Transverse colon (tissue), 4 donors: ENCODE data around the gene PRODH2.
"Not testable (repeated sequence)": the region's sequence is repeated elsewhere in the genome, so short reads cannot be mapped to it uniquely, and the experiment has no call there.

ENCODE experiments used
- CTCF ChIP-seq, 5 experiments: fragments of 200-600 bp in 3 of 5; fragments of 450-650 bp in 2 of 5; sonication (generic) in 3 of 5; IDR thresholded peaks; 1 replicate in 2 of 5; 2 replicates in 3 of 5; pipeline ENCODE4 v1.5.1; 2016 to 2017; ENCODE audit warnings: antibody characterized with exemption in 5 of 5, inconsistent platforms in 3 of 5, mild to moderate bottlenecking in 2 of 5, moderate library complexity in 1 of 5
- POLR2A ChIP-seq: fragments of 450-650 bp; IDR thresholded peaks from one replicate; pipeline ENCODE4 v1.6.1; 2016; ENCODE audit warnings: antibody characterized with exemption, mild to moderate bottlenecking, moderate library complexity
- POLR2AphosphoS5 ChIP-seq, 3 donors: sonication (generic); formaldehyde crosslinking; IDR thresholded peaks; one replicate each; pipeline ENCODE4 v1.6.1; 2016; ENCODE audit warnings: antibody characterized with exemption in 3 of 3

- not testable (repeated sequence) for TF ChIP-seq CTCF (IDR thresholded peaks at IDR 0.05); POLR2AphosphoS5 (IDR thresholded peaks at IDR 0.05); POLR2A
Measured at GRCh38 chr19:35836096-35836495, 23.5 kb upstream of the PRODH2 start.
